GM10847 (cell line): ENCODE data around the gene REG4.

Experiments used
- POLR2A ChIP-seq: IDR thresholded peaks from 2 replicates; pipeline ENCODE4 v1.6.1; 2011; ENCODE audit not compliant: insufficient read length; ENCODE audit errors: extremely low read depth

Gene REG4

DNA sequence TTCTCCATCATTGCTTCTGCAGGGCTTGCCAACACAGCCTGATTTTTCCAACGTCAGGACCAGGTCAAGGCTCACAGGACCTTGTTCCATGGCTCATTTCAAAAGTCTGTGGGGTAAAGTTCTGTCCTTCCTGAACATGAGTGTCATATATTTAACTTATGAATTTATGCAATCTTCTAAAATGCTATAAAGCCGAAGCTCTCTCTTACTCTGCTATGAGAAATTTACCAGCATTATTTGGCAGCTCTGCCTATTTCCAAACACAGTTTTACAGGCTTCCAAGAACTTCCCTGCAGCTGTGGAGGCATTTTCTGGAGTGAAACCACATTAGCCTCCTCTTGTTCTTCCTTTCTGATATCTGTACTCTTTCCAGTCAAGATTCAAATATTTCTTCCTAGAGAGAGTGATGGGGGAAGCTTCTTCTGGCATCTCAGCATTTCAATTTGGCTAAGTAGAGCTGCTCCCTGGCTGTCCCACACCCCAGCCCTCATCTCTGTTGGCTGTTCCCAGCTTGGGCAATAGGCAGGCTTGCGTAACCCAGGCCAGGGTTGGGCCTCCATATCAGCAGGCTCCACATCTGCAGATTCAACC is 27.0 kb downstream of the REG4 start:
- no peak for TF ChIP-seq POLR2A

DNA sequence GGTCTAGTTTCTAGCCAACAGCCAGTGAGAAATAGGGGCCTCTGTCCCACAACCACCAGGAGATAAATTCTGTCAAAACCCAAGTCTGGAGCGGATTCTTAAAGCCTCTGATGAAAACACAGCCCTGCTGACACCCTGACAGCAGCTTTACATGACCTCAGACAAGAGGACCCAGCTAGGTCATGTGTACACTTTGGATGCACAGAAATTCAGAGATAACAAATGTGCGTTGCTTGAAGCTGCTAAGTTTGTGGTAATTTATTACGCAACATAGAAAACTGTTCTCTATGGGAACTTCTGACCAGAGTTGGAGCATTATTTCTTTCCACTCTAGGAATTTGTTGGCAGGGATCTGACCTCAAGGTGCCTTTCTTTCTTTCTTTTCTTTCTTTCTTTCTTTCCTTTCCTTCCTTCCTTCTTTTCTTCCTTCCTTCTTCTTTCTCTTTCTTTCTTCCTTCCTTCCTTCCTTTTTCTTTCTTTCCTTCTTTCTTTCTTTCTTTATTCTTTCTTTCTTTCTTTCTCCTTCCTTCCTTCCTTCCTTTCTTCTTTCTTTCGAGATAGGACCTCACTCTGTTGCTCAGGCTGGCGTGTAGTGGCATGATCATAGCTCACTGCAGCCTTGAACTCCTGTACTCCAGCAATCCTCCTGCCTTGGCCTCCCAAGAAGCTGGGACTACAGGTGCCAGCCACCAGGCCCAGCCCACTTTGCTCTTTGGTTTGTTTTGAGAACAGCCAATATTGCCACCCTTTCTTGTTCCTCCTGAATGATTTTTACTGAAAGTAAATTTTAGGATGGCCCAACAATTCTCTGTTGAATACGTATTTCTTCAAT is 27.7 kb downstream of the REG4 start:
- no peak for TF ChIP-seq POLR2A

DNA sequence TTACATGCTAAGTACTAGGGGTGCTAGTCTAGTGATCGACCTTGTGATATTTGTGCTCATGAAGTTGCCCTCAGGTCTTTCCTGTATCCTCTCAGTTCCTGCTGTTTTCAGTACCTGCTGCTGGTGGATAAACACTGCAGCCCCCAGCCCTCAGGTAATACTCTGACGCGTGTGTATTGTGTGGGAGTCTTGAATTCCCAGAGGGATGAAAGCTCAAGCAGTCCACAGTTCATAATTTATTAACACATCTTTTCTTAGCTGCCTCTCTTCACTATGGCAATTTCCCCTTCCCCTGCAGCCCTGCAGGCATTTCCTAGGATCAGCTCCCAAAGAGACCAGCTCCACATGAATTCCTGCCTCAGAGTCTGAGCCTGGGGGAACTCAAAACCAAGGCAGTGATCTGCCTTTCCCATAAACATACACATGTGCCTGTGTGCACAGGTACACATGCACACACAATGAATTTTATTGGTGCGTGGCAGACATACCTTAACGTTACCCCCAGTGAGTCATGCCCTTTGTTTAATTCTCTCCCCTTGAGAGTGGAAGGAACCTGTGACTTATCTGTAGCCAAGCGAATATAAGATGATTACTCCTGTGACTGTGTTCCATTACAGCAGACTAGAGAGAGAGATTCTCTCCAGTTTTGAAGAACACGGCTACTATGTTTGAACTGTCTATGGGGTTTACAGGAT is 28.5 kb downstream of the REG4 start:
- TF ChIP-seq POLR2A: no peak

DNA sequence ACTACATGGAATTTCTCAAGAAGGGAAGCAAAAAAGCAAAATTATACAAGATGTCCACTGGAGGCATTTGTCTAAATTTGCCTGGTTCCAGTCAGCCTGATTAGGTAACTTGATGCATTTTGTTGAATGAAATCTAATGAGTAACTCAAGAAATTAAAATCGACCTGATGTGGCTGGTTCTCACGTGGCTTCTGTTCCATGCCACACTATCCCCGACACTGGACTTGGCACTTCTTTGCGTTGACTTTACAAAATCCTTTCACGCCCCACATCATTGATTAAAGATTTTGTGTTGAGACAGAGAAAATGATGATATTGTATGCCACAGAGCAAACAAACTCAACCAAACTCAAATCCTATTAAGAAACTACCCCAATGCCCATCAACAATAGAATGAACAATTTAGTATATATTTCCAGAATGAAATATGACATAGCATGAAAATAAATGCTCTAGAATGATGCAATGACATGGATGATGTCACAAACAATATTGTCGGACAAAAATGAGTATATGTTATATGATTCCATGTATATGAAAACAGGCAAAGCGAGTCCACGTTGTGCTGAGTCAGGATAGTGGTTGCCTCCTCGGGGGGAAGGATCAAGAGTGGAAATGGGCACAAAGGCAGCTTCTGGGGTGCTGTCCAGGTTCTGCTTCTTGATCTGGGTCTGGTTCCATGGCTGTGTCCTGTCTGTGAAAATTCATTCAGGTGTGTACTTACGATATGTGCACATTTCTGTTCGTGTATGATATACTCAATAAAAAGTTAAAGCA is 29.6 kb downstream of the REG4 start:
- TF ChIP-seq POLR2A: no peak

GRCh38 chr1:119779869-119780356 is 31.3 kb downstream of the REG4 start:
- no peak for TF ChIP-seq POLR2A

DNA sequence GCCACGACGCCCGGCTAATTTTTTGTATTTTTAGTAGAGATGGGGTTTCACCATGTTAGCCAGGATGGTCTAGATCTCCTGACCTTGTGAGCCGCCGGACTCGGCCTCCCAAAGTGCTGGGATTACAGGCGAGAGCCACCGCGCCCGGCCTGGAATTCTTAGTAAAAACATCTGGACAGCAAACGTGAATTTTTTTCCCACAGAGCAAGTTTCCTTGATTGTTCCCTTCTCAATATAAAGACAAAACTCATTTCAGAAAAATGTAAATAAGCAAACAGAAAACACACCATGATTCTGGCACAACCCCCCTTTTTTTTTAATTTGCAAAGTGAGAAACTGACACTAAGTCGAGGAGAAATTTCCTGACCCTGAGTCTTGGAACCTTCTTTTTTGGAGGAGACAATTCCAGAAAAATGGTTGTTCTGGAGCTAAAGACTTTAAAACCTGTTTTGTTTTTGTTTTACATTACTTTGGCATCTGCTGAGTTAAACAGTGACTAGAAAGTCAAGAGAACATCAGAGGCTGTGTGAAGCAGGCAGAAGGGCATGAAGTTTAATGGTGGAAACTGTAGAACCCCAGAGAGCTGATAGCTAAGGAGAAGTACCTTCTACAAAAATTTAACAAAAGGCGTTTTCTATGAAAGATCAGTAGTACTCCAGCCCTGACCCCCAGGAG is 32.2 kb downstream of the REG4 start:
- no peak for TF ChIP-seq POLR2A

DNA sequence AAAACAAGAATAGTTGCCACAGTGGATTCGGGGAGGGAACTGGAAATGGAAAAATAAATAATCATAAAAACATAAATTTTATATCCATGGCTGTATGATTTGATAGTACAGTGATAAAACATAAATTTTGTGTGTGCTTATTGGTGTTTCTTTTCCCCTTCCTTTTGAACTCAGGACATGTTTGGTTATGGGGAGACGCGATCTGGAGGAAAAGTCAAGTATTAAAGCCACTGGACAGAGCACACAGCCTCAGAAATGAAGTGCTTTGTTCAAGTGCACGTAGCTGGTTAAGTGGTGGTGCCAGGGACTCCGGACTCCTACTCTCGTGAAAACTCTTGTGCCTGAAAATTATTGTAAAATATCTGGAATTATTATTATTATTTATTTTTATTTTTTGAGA is 32.9 kb downstream of the REG4 start:
- no peak for TF ChIP-seq POLR2A

GRCh38 chr1:119774746-119775490 is 36.3 kb downstream of the REG4 start:
- no peak for TF ChIP-seq POLR2A

- no peak for TF ChIP-seq POLR2A
Observed at GRCh38 chr1:119773711-119774241, 37.5 kb downstream of the REG4 start.

- no peak for TF ChIP-seq POLR2A
Observed at GRCh38 chr1:119772298-119772697, 39.0 kb downstream of the REG4 start.

GRCh38 chr1:119771770-119772169 is 39.5 kb downstream of the REG4 start:
- no peak for TF ChIP-seq POLR2A

DNA sequence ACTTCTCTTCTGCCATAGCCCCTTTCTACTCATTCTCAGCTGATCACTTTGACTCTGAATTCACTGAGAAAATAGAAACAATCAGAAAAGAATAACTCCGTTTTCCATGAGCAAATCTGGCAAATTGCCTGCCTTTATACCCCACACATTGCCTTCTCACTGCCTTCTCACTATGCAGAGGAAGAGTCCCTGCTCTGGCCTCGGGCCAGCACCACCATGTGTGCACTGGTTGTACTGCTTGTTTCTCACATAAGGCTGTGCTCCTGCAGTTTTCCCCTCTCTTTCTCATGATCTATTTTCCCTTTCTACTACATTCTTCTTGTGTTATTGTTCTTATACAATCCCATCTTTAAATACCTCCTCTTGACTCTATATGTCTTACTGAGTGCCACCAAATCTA is 40.2 kb downstream of the REG4 start:
- no peak for TF ChIP-seq POLR2A

DNA sequence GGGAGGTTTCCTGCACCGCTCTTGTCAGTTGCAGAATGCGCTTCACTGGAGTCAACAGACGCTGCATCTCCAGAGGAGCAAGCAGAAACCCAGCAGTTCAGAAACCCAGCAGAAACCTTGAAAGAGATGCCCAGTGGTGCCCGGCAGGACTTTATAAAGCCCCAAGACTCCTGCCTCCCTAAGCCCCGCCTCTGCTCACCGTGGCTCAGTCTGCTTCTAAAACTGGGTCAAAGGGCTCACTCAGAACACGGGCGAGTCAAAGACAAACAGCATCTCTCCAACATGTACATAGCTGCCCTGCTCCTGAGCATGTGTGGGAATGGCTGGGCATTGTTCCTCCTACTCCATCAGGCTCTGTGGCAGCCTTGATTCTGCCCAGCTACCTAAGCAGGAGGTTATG is 42.5 kb downstream of the REG4 start, which contains the start of gene HMGCS2:
HMGCS2 (minus strand) TSS at position 128 of the 400 bp plus-strand sequence; CDS start at position 67, 61 bp downstream.
- TF ChIP-seq POLR2A: no peak

DNA sequence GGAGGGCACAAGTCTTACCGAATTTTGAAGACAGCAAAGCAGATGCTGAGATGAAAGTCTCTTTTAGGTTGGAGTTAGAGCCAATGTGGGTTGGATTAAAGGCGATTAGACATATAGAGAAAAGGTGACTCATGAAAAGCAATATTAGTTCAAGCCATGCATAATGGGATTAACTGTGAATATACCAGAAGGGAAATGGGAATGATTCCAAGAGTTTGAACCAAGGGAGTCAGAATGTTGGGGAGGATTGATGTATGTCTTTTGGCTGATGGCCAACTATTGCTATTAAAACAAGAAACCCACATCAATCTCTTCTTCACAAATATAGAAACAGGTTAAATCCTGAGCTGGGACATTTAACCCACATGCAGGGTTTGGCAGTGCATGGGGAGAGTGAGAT is 43.8 kb downstream of the REG4 start:
- no peak for TF ChIP-seq POLR2A
